HG03064 (cell line): ENCODE data around the gene HSPH1.
A peak's percentile ranks its signal among the peaks of the same experiment; 100 is the strongest.
"Not testable (repeated sequence)": the region's sequence is repeated elsewhere in the genome, so short reads cannot be mapped to it uniquely, and the experiment has no call there.

Source experiments
- ATAC-seq: cut with Tn5 transposase; IDR thresholded peaks from one replicate; pipeline ENCODE4 v1.9.1; 2021; ENCODE audit warnings: low read depth; ENCODE audit not compliant: unreplicated experiment

The HSPH1 gene

GRCh38 chr13:31179241-31179640, 17.5 kb upstream of the HSPH1 start:
- no peak for ATAC-seq

GRCh38 chr13:31177813-31178495, 16.2 kb upstream of the HSPH1 start:
- not testable (repeated sequence) for ATAC-seq

GRCh38 chr13:31175847-31176532, 14.3 kb upstream of the HSPH1 start:
- no peak for ATAC-seq

GRCh38 chr13:31174018-31174417, 12.3 kb upstream of the HSPH1 start:
- ATAC-seq: no peak

GRCh38 chr13:31172535-31172934, 10.8 kb upstream of the HSPH1 start:
- no peak for ATAC-seq

- ATAC-seq: no peak
Observed at GRCh38 chr13:31172001-31172400, 10.3 kb upstream of the HSPH1 start.

- ATAC-seq: no peak
Observed at GRCh38 chr13:31168736-31169135, 7.0 kb upstream of the HSPH1 start.

- ATAC-seq: peak; percentile 72
Observed at GRCh38 chr13:31168166-31168565, 6.5 kb upstream of the HSPH1 start.

- no peak for ATAC-seq
Observed at GRCh38 chr13:31167490-31167889, 5.8 kb upstream of the HSPH1 start.

GRCh38 chr13:31166591-31166990, 4.9 kb upstream of the HSPH1 start:
- no peak for ATAC-seq

GRCh38 chr13:31162151-31163008, 676 bp upstream of the HSPH1 start:
- ATAC-seq: peak; percentile 80

GRCh38 chr13:31160857-31161556, 697 bp downstream of the HSPH1 start:
- ATAC-seq: peak; percentile 6

- ATAC-seq: no peak
Observed at GRCh38 chr13:31159306-31159705, 2.4 kb downstream of the HSPH1 start.

GRCh38 chr13:31154939-31155338, 6.8 kb downstream of the HSPH1 start:
- no peak for ATAC-seq

GRCh38 chr13:31151837-31152236, 9.9 kb downstream of the HSPH1 start:
- ATAC-seq: no peak

- no peak for ATAC-seq
Observed at GRCh38 chr13:31150315-31150985, 11.3 kb downstream of the HSPH1 start.

GRCh38 chr13:31149604-31150003, 12.1 kb downstream of the HSPH1 start:
- ATAC-seq: no peak

GRCh38 chr13:31145417-31145816, 16.3 kb downstream of the HSPH1 start:
- ATAC-seq: no peak

- ATAC-seq: no peak
Observed at GRCh38 chr13:31138515-31138914, 23.2 kb downstream of the HSPH1 start.

- no peak for ATAC-seq
Observed at GRCh38 chr13:31136724-31137123, 25.0 kb downstream of the HSPH1 start.
